MCF 10A (cell line): ENCODE results near the gene RETREG1. TPM values are rescaled to one million over a fixed set of nuclear protein-coding genes. Genes with fewer than 3 reads are reported as not detected.
"Not testable (repeated sequence)": the region's sequence is repeated elsewhere in the genome, so short reads cannot be mapped to it uniquely, and the experiment has no call there.

Experiments
- BruUV-seq: library from RNA; stranded (reverse); fragments of 400-500 nt; replicated peaks from 2 replicates; lab custom pipeline; 2021; lab: Mats Ljungman, UMichigan
- CTCF ChIA-PET: fragments of 300-600 bp; sonication (Branson Sonifier 250); formaldehyde crosslinking; extraction: SDS; loops from one replicate; lab custom pipeline; 2021; ENCODE audit warnings: antibody characterized with exemption, inconsistent platforms; lab: Yijun Ruan, JAX
- POLR2A ChIA-PET: fragments of 300-600, 350-650 bp; sonication (Branson Sonifier 250); formaldehyde crosslinking; extraction: SDS; loops from one replicate; lab custom pipeline; 2020; ENCODE audit warnings: antibody characterized with exemption, inconsistent platforms; lab: Yijun Ruan, JAX
- DNase-seq: peaks from one replicate; pipeline ENCODE4 v3.0.0-alpha.2; 2018; ENCODE audit not compliant: unreplicated experiment
- H3K27ac Mint-ChIP-seq: one replicate; pipeline ENCODE4 v1.8.0; 2022; ENCODE audit warnings: mild to moderate bottlenecking, low read depth, mixed read lengths; ENCODE audit not compliant: unreplicated experiment
- H3K27me3 Mint-ChIP-seq: one replicate; pipeline ENCODE4 v1.8.0; 2022; ENCODE audit warnings: mixed read lengths; ENCODE audit not compliant: insufficient read depth, unreplicated experiment
- H3K36me3 Mint-ChIP-seq: one replicate; pipeline ENCODE4 v1.8.0; 2022; ENCODE audit warnings: mild to moderate bottlenecking, moderate library complexity, mixed read lengths; ENCODE audit not compliant: insufficient read depth, unreplicated experiment
- H3K4me1 Mint-ChIP-seq: one replicate; pipeline ENCODE4 v1.8.0; 2022; ENCODE audit warnings: mixed read lengths; ENCODE audit not compliant: insufficient read depth, unreplicated experiment
- H3K4me3 Mint-ChIP-seq: one replicate; pipeline ENCODE4 v1.8.0; 2022; ENCODE audit warnings: mild to moderate bottlenecking, moderate library complexity, mixed read lengths; ENCODE audit not compliant: unreplicated experiment
- H3K9me3 Mint-ChIP-seq: one replicate; pipeline ENCODE4 v1.8.0; 2022; ENCODE audit warnings: mixed read lengths; ENCODE audit not compliant: unreplicated experiment
- CTCF ChIP-seq: fragments of 200-600 bp; IDR thresholded peaks from one replicate; pipeline ENCODE4 v1.8.0; 2022; ENCODE audit warnings: antibody characterized with exemption, mild to moderate bottlenecking; ENCODE audit not compliant: unreplicated experiment
- intact Hi-C: fragments of 100-400 bp; cut with micrococcal nuclease; formaldehyde crosslinking; loops from 2 replicates; pipeline ENCODE4 v1.14.1; 2022
- total RNA-seq: library from RNA; stranded (reverse); gene quantifications from 2 replicates; pipeline ENCODE4 v1.2.3, GENCODE V29; 2022

Gene RETREG1
- total RNA-seq, 1 experiment from 2014 or later = 4.9 TPM

GRCh38 chr5:16544607-16545374 is 72.0 kb downstream of the RETREG1 start:
- ChIA-PET POLR2A (interaction anchor here (1.0 to 1.2 kb wide), 3 partner anchors 22 to 78 kb away, joined by 3 read pairs; no protein-coding TSS in a partner anchor), CTCF (interaction anchor here (0.7 to 10.8 kb wide), 8 partner anchors 7 to 646 kb away, joined by 3 to 147 read pairs (median 5); no protein-coding TSS in a partner anchor)
- H3K36me3 Mint-ChIP-seq = no peaks in the 10 kb centered on the region
- no peak for TF ChIP-seq CTCF
- H3K4me3 Mint-ChIP-seq = no peak overlapping the region
- BruUV-seq = no TSS peak
- intact Hi-C loops = no loop called here
- no peaks in the 10 kb centered on the region for H3K27me3 Mint-ChIP-seq
- H3K9me3 Mint-ChIP-seq = no peaks in the 10 kb centered on the region
- peaks cover 9% of the 10 kb centered on the region for H3K4me1 Mint-ChIP-seq
- H3K27ac Mint-ChIP-seq = no peak overlapping the region
- DNase-seq = no peak

GRCh38 chr5:16543206-16543605 is 73.6 kb downstream of the RETREG1 start:
- H3K4me1 Mint-ChIP-seq = peaks cover 18% of the 10 kb centered on the region
- POLR2A ChIA-PET = interaction anchor here (0.8 kb wide), 1 partner anchor 33 kb away, joined by 3 read pairs; no protein-coding TSS in a partner anchor
- H3K36me3 Mint-ChIP-seq, H3K27ac Mint-ChIP-seq, BruUV-seq, intact Hi-C loops, H3K4me3 Mint-ChIP-seq, H3K27me3 Mint-ChIP-seq, H3K9me3 Mint-ChIP-seq: not testable (repeated sequence)
- CTCF ChIA-PET = interaction anchor here (0.5 to 3.7 kb wide), 5 partner anchors 9 to 374 kb away, joined by 3 to 29 read pairs (median 3); no protein-coding TSS in a partner anchor
- peak; percentile 17 for DNase-seq

- Mint-ChIP-seq H3K4me3 (no peak overlapping the region), H3K4me1 (peaks cover 18% of the 10 kb centered on the region), H3K27ac (no peak overlapping the region), H3K36me3 (no peaks in the 10 kb centered on the region), H3K27me3 (no peaks in the 10 kb centered on the region), H3K9me3 (no peaks in the 10 kb centered on the region)
- intact Hi-C loops = no loop called here
- no TSS peak for BruUV-seq
- DNase-seq = no peak
- no peak for TF ChIP-seq CTCF
- ChIA-PET CTCF (interaction anchor here (1.6 to 3.7 kb wide), 2 partner anchors 10 to 52 kb away, joined by 4 to 29 read pairs; no protein-coding TSS in a partner anchor), POLR2A (interaction anchor here (0.5 to 1.1 kb wide), 2 partner anchors 33 to 660 kb away, joined by 3 to 4 read pairs; no protein-coding TSS in a partner anchor)
Observed at GRCh38 chr5:16542236-16542635, 74.6 kb downstream of the RETREG1 start.

GRCh38 chr5:16541592-16541991 is 75.2 kb downstream of the RETREG1 start:
- CTCF ChIA-PET = interaction anchor here (3.7 kb wide), 1 partner anchor 10 kb away, joined by 29 read pairs; no protein-coding TSS in a partner anchor
- H3K27ac Mint-ChIP-seq, H3K27me3 Mint-ChIP-seq, DNase-seq, H3K9me3 Mint-ChIP-seq, BruUV-seq, H3K36me3 Mint-ChIP-seq, H3K4me3 Mint-ChIP-seq, intact Hi-C loops: not testable (repeated sequence)
- peaks cover 18% of the 10 kb centered on the region for H3K4me1 Mint-ChIP-seq
- POLR2A ChIA-PET = interaction anchor here (1.1 to 3.6 kb wide), 2 partner anchors 10 to 34 kb away, joined by 3 to 15 read pairs; no protein-coding TSS in a partner anchor
